Erythroblast (primary cell): ENCODE results near the gene BEND3.

Experiments used
- GATA1 ChIP-seq: IDR thresholded peaks from 2 replicates; pipeline ENCODE4 v1.6.1; 2011; ENCODE audit warnings: low read depth, mild to moderate bottlenecking, control low read depth, low read length, moderate library complexity
- POLR2A ChIP-seq: IDR thresholded peaks from 2 replicates; pipeline ENCODE4 v1.6.1; 2011; ENCODE audit warnings: mild to moderate bottlenecking, low read length

DNA sequence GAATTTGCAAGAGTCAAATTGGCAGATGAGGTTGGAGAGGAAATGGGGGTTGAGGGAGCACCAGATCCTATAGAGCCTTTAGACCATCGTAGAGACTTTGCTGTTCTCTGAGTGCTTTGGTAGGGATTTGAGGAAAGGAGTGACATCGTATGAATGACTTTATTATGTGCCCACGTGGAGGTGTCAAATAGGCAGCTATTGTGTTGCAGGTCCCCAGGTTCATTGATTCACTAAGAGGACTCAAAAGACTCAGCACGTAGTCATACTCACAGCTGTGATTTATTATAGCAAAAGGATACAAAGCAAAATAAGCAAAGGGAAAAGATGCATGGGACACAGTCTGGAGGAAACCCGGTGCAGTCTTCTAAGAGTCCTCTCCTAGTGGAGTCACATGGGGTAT, 85.2 kb downstream of the BEND3 start:
- TF ChIP-seq POLR2A (no peak), GATA1 (no peak)
